ENCODE data around the gene MYL10. TPM values are rescaled to one million over a fixed set of nuclear protein-coding genes. Genes with fewer than 3 reads are reported as not detected.

The MYL10 gene
- total and polyA plus RNA-seq, 2 experiments from 2014 or later: 1.3 TPM; not detected in 1

- Mint-ChIP-seq H3K27ac (no peak overlapping the region), H3K4me3 (no peak overlapping the region), H3K27me3 (ENCODE audit: insufficient read depth, low read depth, poor library complexity) (peaks cover 3% of the 10 kb centered on the region), H3K4me1 (no peaks in the 10 kb centered on the region), H3K36me3 (ENCODE audit: low read depth) (no peaks in the 10 kb centered on the region), H3K9me3 (no peaks in the 10 kb centered on the region)
- no peak overlapping the region for H2AFZ ChIP-seq
- H4K20me1 ChIP-seq (replicated peaks; ENCODE audit: insufficient read depth): no peaks in the 10 kb centered on the region
- DNase-seq (ENCODE audit: low spot score) (no peak), ATAC-seq (no peak)
- TF ChIP-seq EZH2phosphoT487 (IDR thresholded peaks at IDR 0.05; ENCODE audit: unreplicated experiment): no peak
- TF ChIP-seq ZNF331 (CRISPR knock-in tag; IDR thresholded peaks at IDR 0.05; ENCODE audit: low read depth): no peak
- TF ChIP-seq NANOG (IDR thresholded peaks at IDR 0.05; ENCODE audit: borderline replicate concordance): no peak
- no peak for TF ChIP-seq CREB1 (CRISPR knock-in tag; IDR thresholded peaks at IDR 0.05; ENCODE audit: low read depth)
- TF ChIP-seq JUNB (IDR thresholded peaks at IDR 0.05; ENCODE audit: unreplicated experiment): no peak
- TF ChIP-seq, protein P1, sequence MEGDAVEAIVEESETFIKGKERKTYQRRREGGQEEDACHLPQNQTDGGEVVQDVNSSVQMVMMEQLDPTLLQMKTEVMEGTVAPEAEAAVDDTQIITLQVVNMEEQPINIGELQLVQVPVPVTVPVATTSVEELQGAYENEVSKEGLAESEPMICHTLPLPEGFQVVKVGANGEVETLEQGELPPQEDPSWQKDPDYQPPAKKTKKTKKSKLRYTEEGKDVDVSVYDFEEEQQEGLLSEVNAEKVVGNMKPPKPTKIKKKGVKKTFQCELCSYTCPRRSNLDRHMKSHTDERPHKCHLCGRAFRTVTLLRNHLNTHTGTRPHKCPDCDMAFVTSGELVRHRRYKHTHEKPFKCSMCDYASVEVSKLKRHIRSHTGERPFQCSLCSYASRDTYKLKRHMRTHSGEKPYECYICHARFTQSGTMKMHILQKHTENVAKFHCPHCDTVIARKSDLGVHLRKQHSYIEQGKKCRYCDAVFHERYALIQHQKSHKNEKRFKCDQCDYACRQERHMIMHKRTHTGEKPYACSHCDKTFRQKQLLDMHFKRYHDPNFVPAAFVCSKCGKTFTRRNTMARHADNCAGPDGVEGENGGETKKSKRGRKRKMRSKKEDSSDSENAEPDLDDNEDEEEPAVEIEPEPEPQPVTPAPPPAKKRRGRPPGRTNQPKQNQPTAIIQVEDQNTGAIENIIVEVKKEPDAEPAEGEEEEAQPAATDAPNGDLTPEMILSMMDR (conservative IDR thresholded peaks at IDR 0.05; ENCODE audit: low read depth in 2 of 2): no peak
- TF ChIP-seq ETS1 (IDR thresholded peaks at IDR 0.05): no peak
- no peak for TF ChIP-seq EZH2 (IDR thresholded peaks at IDR 0.05; ENCODE audit: low read depth, unreplicated experiment)
- TF ChIP-seq STAT1 (IDR thresholded peaks at IDR 0.05; ENCODE audit: unreplicated experiment): no peak
- no peak for TF ChIP-seq REST (IDR thresholded peaks at IDR 0.05; ENCODE audit: unreplicated experiment)
- no peak for TF ChIP-seq POLR2AphosphoS5 (IDR thresholded peaks at IDR 0.05; ENCODE audit: low read depth)
- no peak for TF ChIP-seq ZNF114 (CRISPR knock-in tag; IDR thresholded peaks at IDR 0.05)
- TF ChIP-seq, protein P2, sequence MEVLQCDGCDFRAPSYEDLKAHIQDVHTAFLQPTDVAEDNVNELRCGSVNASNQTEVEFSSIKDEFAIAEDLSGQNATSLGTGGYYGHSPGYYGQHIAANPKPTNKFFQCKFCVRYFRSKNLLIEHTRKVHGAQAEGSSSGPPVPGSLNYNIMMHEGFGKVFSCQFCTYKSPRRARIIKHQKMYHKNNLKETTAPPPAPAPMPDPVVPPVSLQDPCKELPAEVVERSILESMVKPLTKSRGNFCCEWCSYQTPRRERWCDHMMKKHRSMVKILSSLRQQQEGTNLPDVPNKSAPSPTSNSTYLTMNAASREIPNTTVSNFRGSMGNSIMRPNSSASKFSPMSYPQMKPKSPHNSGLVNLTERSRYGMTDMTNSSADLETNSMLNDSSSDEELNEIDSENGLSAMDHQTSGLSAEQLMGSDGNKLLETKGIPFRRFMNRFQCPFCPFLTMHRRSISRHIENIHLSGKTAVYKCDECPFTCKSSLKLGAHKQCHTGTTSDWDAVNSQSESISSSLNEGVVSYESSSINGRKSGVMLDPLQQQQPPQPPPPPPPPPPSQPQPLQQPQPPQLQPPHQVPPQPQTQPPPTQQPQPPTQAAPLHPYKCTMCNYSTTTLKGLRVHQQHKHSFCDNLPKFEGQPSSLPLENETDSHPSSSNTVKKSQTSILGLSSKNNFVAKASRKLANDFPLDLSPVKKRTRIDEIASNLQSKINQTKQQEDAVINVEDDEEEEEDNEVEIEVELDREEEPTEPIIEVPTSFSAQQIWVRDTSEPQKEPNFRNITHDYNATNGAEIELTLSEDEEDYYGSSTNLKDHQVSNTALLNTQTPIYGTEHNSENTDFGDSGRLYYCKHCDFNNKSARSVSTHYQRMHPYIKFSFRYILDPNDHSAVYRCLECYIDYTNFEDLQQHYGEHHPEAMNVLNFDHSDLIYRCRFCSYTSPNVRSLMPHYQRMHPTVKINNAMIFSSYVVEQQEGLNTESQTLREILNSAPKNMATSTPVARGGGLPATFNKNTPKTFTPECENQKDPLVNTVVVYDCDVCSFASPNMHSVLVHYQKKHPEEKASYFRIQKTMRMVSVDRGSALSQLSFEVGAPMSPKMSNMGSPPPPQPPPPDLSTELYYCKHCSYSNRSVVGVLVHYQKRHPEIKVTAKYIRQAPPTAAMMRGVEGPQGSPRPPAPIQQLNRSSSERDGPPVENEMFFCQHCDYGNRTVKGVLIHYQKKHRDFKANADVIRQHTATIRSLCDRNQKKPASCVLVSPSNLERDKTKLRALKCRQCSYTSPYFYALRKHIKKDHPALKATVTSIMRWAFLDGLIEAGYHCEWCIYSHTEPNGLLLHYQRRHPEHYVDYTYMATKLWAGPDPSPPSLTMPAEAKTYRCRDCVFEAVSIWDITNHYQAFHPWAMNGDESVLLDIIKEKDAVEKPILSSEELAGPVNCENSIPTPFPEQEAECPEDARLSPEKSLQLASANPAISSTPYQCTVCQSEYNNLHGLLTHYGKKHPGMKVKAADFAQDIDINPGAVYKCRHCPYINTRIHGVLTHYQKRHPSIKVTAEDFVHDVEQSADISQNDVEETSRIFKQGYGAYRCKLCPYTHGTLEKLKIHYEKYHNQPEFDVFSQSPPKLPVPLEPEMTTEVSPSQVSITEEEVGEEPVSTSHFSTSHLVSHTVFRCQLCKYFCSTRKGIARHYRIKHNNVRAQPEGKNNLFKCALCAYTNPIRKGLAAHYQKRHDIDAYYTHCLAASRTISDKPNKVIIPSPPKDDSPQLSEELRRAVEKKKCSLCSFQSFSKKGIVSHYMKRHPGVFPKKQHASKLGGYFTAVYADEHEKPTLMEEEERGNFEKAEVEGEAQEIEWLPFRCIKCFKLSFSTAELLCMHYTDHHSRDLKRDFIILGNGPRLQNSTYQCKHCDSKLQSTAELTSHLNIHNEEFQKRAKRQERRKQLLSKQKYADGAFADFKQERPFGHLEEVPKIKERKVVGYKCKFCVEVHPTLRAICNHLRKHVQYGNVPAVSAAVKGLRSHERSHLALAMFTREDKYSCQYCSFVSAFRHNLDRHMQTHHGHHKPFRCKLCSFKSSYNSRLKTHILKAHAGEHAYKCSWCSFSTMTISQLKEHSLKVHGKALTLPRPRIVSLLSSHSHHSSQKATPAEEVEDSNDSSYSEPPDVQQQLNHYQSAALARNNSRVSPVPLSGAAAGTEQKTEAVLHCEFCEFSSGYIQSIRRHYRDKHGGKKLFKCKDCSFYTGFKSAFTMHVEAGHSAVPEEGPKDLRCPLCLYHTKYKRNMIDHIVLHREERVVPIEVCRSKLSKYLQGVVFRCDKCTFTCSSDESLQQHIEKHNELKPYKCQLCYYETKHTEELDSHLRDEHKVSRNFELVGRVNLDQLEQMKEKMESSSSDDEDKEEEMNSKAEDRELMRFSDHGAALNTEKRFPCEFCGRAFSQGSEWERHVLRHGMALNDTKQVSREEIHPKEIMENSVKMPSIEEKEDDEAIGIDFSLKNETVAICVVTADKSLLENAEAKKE (CRISPR knock-in tag; IDR thresholded peaks at IDR 0.05): no peak
- no peaks in the 10 kb centered on the region for H3K79me2 ChIP-seq (replicated peaks; ENCODE audit: insufficient read depth)
- no peak overlapping the region for H3K4me2 ChIP-seq
- H3K4me1 ChIP-seq (ENCODE audit: insufficient read depth): no peaks in the 10 kb centered on the region
- no peaks in the 10 kb centered on the region for H3K36me3 ChIP-seq (ENCODE audit: insufficient read depth)
- no peaks in the 10 kb centered on the region for H3K9me2 ChIP-seq (ENCODE audit: insufficient read depth)
- H3K4me3 ChIP-seq: no peak overlapping the region
- H3F3A ChIP-seq (replicated peaks; ENCODE audit: low read depth): no peaks in the 10 kb centered on the region
- no peak overlapping the region for H3K27ac ChIP-seq (ENCODE audit: low read depth)
- no peaks in the 10 kb centered on the region for H3K27me3 ChIP-seq (ENCODE audit: insufficient read depth)
Measured at GRCh38 chr7:101596898-101597297, 32.2 kb downstream of the MYL10 start.

All from GM23338 (cell line).